NCI-H774 (cell line): ENCODE data around the gene AMH.
A peak's percentile ranks its signal among the peaks of the same experiment; 100 is the strongest.
"Not testable (repeated sequence)": the region's sequence is repeated elsewhere in the genome, so short reads cannot be mapped to it uniquely, and the experiment has no call there.

ENCODE experiments used
- DNase-seq: peaks from one replicate; lab custom pipeline; 2025; lab: John Stamatoyannopoulos, UW

AMH gene

GRCh38 chr19:2270423-2271233 lies 21.5 kb downstream of the AMH start:
- DNase-seq, result peak; percentile 65

GRCh38 chr19:2271234-2272103 lies 22.3 kb downstream of the AMH start:
- no peak for DNase-seq

- peak; percentile 74 for DNase-seq
These were observed 24.4 kb downstream of the AMH start for GRCh38 chr19:2273356-2274184.

GRCh38 chr19:2274185-2274711 lies 25.1 kb downstream of the AMH start:
- DNase-seq, result no peak

- peak; percentile 10 for DNase-seq
These were observed 25.9 kb downstream of the AMH start for GRCh38 chr19:2274931-2275535.

- DNase-seq, result no peak
These were observed 26.7 kb downstream of the AMH start for GRCh38 chr19:2275588-2276428.

- DNase-seq, result no peak
These were observed 27.4 kb downstream of the AMH start for GRCh38 chr19:2276429-2276986.

- DNase-seq, result no peak
These were observed 28.0 kb downstream of the AMH start for GRCh38 chr19:2277138-2277537.

GRCh38 chr19:2278459-2279158 lies 29.5 kb downstream of the AMH start:
- no peak for DNase-seq

- no peak for DNase-seq
These were observed 31.6 kb downstream of the AMH start for GRCh38 chr19:2280633-2281264.

GRCh38 chr19:2281265-2282061 lies 32.3 kb downstream of the AMH start:
- DNase-seq, result not testable (repeated sequence)

- DNase-seq, result no peak
These were observed 33.1 kb downstream of the AMH start, which contains the start of gene PEAK3 for GRCh38 chr19:2282062-2282861. TSS of gene PEAK3 (minus strand) at chr19:2282175. CDS start at chr19:2280931, 1,244 bp downstream.

GRCh38 chr19:2282862-2283237 lies 33.7 kb downstream of the AMH start:
- no peak for DNase-seq

- no peak for DNase-seq
These were observed 34.8 kb downstream of the AMH start for GRCh38 chr19:2283835-2284507.

- no peak for DNase-seq
These were observed 37.4 kb downstream of the AMH start for GRCh38 chr19:2286402-2287140.
